NCI-H1694 (cell line): Measurements from ENCODE around the gene GTF2F2.
"Not testable (repeated sequence)": the region's sequence is repeated elsewhere in the genome, so short reads cannot be mapped to it uniquely, and the experiment has no call there.

Experiments used
- DNase-seq: peaks from one replicate; lab custom pipeline; 2025; lab: John Stamatoyannopoulos, UW

GTF2F2 gene

GRCh38 chr13:45180303-45180702 lies 60.0 kb downstream of the GTF2F2 start:
- no peak for DNase-seq

- DNase-seq: no peak
These were observed 60.6 kb downstream of the GTF2F2 start for GRCh38 chr13:45180713-45181601.

DNA sequence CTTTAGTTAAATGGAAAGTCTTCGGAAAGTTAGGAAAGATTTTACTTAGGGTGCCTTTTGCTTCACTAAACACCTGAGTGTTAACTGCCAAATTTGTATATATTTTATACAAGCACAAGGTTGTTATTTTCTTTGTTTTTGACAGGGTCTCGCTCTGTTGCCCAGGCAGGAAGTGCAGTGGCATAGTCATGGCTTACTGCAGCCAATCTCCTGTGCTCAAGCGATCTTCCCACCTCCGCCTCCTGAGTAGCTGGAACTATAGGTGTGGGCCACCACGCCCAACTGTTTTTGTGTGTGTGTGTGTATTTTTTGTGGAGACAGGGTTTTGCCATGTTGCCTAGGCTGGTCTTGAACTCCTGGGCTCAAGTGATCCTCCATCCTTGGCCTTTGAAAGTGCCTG lies 64.4 kb downstream of the GTF2F2 start:
- no peak for DNase-seq

GRCh38 chr13:45185286-45185685 lies 65.0 kb downstream of the GTF2F2 start:
- no peak for DNase-seq

- DNase-seq: not testable (repeated sequence)
These were observed 68.8 kb downstream of the GTF2F2 start for GRCh38 chr13:45189077-45189476.

GRCh38 chr13:45189511-45189910 lies 69.2 kb downstream of the GTF2F2 start:
- DNase-seq: not testable (repeated sequence)

DNA sequence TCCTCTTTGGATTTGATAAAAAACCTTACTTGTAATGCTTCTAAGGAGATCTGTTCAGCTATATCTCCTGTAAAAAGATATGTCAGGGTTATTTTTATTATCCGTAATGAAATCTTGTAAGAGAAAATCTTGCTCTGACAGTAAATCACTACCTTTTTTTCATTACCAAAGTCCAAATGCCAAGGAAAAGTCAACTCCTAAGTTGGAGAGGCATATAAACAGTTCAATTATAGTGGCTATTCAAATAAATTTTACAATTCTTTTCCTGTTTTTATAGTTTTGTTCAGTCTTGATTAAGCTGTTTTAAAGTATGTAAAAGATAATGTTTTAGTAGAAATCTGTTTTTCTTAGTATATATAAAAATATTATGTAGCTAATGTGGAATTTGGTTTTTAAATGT lies 71.6 kb downstream of the GTF2F2 start:
- no peak for DNase-seq

DNA sequence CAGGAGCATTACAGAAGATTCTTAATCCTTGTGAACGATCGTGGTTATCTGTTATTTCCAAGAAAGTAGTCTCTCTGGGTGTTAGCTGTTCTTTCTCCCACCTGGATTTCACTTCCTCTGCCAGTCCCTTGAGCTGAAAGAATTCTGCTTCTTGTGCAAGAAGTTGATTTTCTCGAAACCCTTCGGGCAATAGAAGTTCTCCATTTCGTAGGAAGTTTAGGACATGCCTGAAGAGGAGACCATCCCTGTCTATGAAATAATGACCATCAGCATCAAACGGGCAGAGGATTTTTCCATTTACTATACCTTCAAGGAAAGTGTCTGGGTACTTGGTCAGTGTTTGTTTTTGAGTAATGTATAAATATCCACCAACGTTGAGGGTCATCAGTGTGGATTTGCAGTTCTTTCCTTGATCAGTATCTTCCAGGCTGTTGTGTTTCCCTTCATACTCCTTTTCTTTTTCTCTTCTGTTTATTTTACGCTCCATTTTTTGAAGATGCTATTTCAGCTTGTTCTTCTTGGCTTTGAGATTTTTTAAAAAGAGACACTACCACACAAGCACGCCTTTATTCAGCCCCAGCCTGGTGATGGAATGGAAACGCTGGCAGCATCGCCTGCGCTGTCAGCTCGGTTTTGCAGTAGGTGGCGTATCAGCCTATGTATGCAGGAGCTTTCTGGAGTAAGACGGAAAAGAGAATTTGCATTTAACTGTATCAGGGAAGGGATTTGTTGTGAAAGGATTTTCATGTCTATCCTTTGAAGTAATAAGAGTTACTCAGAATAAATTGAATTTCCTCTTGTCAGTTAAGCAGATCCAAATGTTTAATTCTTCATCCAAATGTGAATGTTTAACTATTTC lies 74.0 kb downstream of the GTF2F2 start:
- DNase-seq: no peak

DNA sequence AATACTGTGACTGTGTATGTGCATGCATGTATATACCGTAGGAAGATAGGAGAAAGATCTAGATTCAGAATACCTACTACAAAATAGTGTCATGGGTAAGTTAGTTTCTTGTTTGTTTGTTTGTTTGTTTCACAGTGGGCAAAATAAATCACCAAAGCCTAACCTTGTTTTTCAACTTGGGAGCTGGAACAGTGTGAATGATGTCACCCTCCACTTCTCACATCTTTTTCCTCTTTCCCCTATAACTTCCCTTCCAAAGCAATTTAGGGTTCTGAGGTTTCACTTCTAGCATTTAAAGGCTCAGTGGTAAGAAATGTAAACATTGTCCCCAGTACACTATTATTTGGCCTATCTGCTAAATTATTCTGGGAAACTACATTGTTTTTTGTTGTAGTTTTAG lies 75.1 kb downstream of the GTF2F2 start:
- no peak for DNase-seq

DNA sequence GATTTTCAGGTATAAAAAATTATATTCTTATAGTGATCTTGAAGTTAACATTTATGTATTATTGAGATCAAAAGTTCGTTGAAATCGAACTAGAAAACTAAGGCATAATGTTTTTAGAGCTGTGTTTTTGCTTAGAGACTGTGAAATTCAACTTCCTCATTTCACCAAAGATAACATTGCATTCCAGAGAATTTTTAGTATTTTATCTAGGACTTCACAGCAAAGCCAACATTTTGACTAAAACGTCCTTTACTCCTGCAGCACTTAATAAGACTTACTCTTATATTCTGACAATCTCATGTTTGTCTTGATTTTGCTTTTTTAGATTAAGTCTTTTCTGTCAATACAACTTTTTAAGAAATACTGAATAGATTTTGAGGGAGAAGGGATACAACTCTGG lies 75.8 kb downstream of the GTF2F2 start:
- DNase-seq: no peak

DNA sequence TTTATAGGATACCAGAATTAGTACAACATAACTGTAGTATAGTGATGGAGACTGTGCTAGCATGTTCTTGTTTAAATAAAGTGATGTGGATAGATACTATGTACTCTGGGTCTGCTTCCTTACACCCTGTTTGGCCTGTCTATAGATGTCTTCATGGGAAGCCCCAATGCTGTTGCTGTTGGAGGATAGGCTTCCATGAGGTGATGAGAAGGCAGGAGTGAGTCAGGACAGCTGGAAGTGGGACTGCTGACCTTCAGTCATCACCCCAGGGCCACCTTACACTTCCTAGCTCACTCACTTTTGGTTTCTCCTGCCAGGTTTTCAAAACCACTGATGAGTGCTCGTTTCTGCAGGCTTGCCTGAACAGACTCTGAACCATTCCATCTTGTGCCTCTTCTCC lies 76.3 kb downstream of the GTF2F2 start:
- DNase-seq: no peak

DNA sequence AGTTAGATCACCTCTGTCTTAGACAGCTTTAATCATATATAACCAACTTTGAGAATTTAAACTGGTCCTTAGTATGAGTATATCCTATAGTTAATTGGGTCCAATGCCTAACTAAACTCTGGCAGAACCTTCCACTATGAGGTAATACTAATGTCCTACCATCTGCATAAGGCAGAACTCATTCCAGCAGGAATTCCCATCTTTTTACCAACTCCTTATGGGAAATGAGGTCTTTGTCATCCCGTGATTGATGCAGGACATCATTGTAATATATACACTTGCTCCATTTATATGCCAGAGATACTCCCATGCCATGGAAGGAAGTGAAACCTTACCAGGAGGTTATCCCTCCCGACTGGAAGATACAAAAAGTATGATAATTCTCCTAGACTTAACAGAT lies 77.7 kb downstream of the GTF2F2 start:
- no peak for DNase-seq

DNA sequence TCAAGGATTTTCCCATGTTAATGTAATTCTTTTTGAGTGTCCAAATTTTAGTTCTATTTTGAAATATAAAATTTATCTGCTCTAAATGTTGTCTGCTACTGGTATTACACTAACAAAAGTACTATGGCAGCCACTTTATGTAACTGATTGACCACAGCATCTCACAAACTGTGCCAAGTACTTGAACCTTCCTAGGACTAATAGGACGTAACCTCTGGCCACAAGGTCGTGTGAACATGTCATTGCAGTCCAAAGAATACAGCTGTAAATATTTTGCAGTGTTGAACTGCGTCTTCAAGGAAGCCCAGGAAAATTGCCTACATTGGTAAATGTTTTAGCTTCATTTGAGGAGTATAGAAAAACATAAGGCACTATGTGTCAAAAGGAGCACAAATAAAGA lies 78.6 kb downstream of the GTF2F2 start:
- DNase-seq: no peak

DNA sequence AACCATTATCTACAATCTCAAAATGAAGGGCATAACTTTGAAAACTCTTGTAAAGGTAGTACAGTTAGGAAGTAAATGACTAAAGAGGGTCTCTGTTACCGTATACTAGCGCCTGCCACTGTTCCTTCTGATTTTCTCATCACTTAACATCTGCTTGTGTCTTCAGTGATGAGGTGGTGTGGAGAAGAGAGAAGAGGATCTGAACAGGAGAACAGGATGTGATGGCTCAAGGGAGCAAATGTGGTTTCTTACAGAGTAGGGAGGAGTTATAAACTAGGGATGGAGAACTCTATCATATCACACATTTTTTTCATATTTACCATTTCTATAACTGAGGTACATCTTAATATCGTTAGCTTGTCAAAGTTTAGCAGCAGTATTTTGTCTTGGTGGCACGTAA lies 79.4 kb downstream of the GTF2F2 start:
- DNase-seq: no peak

DNA sequence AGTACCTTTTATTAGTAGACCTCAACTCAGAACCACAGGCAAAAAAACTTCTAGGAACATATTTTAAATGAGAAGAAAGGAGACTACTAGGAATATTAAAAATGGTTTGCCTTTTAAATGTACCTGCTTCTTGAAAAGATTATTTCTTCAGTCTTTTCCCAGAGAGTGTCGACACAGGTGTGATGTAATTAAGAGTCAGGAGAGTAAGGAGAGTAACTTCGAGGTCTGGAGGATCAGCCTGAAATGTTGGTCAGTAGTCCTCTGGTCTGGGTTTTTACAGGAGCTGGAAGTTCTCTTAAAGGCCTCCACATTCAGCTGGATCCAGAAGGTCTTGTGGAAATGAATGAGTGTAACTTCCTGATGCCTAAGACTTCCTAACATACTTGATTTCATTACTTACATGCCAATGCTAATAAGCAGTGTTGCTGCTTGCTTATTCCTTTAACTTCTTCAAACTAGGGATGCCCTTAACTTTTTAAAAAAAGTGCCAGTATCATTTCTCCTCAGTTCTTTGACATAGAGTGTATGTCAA lies 80.5 kb downstream of the GTF2F2 start, which contains the start of gene KCTD4:
KCTD4 (minus strand) TSS at position 345 of the 532 bp plus-strand sequence. CDS start 6,478 bp downstream, outside the sequence.
- no peak for DNase-seq

- DNase-seq: no peak
These were observed 84.8 kb downstream of the GTF2F2 start for GRCh38 chr13:45205124-45205523.

DNA sequence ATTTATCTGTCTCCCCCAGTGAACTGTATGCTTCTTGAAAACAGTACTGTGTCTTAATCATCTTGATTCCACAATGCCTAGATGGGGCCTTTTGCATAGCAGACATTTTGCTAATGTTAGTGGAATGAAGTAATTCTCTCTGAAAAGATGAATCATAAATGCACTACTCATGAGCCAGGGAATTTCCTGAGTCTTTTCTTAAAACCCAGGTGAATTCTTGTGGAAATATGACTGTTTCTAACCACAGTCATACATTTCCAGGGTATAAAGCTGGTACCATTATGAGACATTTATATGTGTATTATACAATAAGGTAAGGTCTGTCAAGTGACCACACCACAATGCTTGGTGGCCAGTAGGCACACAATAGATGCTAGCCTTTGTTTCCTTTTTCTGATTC lies 86.0 kb downstream of the GTF2F2 start:
- DNase-seq: no peak

- no peak for DNase-seq
These were observed 87.0 kb downstream of the GTF2F2 start for GRCh38 chr13:45207319-45207718.

- DNase-seq: no peak
These were observed 87.8 kb downstream of the GTF2F2 start for GRCh38 chr13:45208132-45208531.

- DNase-seq: no peak
These were observed 88.9 kb downstream of the GTF2F2 start for GRCh38 chr13:45209229-45209628.

- no peak for DNase-seq
These were observed 95.2 kb downstream of the GTF2F2 start for GRCh38 chr13:45215392-45216077.

- no peak for DNase-seq
These were observed 95.9 kb downstream of the GTF2F2 start for GRCh38 chr13:45216193-45216592.
